Activated CD4-positive, CD25-positive, alpha-beta regulatory T cell treated with anti-CD3 and anti-CD28 coated beads, Interleukin-2, amount 50 U/mL, for 16 hours (primary cell): ENCODE measurements around the gene NOTCH1.
A peak's percentile ranks its signal among the peaks of the same experiment; 100 is the strongest.
"Not testable (repeated sequence)": the region's sequence is repeated elsewhere in the genome, so short reads cannot be mapped to it uniquely, and the experiment has no call there.

Experiments used
- DNase-seq: peaks from one replicate; pipeline ENCODE4 v3.0.0-alpha.2; 2020; ENCODE audit warnings: low read depth, low spot score

Gene NOTCH1

GRCh38 chr9:136545965-136546696 lies at the start of gene NOTCH1:
Gene NOTCH1, minus strand, starts transcription at chr9:136546048. Its CDS starts 262 bp downstream, at chr9:136545786.
- peak; percentile 74 for DNase-seq

GRCh38 chr9:136594492-136594891 lies 48.6 kb upstream of the NOTCH1 start:
- no peak for DNase-seq

- DNase-seq = no peak
These were observed 47.7 kb upstream of the NOTCH1 start for GRCh38 chr9:136593581-136593980.

- DNase-seq = no peak
These were observed 46.8 kb upstream of the NOTCH1 start for GRCh38 chr9:136592666-136593065.

GRCh38 chr9:136590821-136591752 lies 45.2 kb upstream of the NOTCH1 start:
- no peak for DNase-seq

- no peak for DNase-seq
These were observed 44.2 kb upstream of the NOTCH1 start for GRCh38 chr9:136589766-136590763.

- DNase-seq = no peak
These were observed 43.0 kb upstream of the NOTCH1 start for GRCh38 chr9:136588663-136589464.

GRCh38 chr9:136587944-136588662 lies 42.3 kb upstream of the NOTCH1 start:
- no peak for DNase-seq

- no peak for DNase-seq
These were observed 41.5 kb upstream of the NOTCH1 start for GRCh38 chr9:136587145-136587943.

- DNase-seq = no peak
These were observed 40.6 kb upstream of the NOTCH1 start for GRCh38 chr9:136586391-136586953.

- DNase-seq = no peak
These were observed 39.8 kb upstream of the NOTCH1 start for GRCh38 chr9:136585531-136586120.

- no peak for DNase-seq
These were observed 39.1 kb upstream of the NOTCH1 start for GRCh38 chr9:136584934-136585333.

GRCh38 chr9:136584401-136584932 lies 38.6 kb upstream of the NOTCH1 start:
- DNase-seq = no peak

- DNase-seq = no peak
These were observed 37.3 kb upstream of the NOTCH1 start for GRCh38 chr9:136582977-136583735.

GRCh38 chr9:136581614-136582447 lies 36.0 kb upstream of the NOTCH1 start:
- no peak for DNase-seq

- not testable (repeated sequence) for DNase-seq
These were observed 33.9 kb upstream of the NOTCH1 start for GRCh38 chr9:136579650-136580219.
